GM19452 (cell line): ENCODE results near the gene ADD2.

ENCODE experiments used
- ATAC-seq: cut with Tn5 transposase; IDR thresholded peaks from one replicate; pipeline ENCODE4 v1.9.1; 2021; ENCODE audit not compliant: unreplicated experiment

ADD2 gene

DNA sequence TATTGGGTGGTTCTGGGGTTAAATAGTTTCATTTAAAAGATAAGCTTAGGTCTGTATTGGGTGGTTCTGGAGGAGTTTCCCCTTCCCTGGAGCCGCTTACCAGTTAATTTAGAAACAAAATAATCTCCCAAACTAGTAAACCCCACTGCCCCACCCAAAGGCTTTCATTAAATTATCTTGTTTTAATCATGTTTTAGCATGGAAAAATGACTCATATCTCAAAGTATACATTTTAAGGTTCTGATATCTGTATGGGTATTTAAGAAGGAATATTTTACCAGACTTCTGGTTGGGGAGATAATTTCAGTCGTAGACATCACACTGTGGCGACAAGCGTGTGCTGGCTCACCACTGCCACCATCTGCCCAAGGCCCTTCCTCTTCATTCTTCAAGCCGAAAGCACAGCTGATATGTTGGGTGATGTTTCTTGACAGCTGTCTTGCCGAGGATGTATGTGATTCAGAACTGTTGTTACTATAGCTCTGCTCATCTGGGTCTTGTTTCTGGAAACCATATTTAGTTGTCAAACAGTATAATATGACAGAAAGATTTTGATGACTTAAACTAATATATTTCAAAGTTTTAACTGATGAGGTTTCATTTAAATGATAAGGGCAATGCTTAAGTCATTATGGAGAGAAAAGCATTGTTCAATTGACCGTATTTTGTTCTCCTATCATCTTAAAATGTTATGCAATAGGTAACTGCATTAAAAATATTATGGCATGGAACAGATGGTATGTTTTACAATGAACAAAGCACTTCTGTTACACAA is 17.3 kb upstream of the ADD2 start:
- no peak for ATAC-seq

DNA sequence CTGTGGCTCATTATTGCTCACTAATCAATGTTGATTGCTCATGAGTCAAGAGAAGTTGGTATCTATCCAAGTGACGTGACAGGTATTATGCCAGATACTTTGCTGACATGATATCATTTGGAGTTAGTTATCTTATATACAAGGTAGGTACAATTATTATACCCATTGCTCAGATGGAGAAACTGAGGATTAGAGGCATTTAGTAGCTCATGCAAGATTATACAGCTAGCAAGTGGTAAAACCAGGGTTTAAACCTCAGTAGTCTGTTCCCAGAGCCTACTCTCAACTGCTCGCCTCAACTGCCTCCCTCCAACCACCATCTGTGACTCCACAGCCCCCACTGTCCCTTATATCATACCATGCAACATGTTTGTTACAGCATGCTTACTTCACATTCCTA is 16.3 kb upstream of the ADD2 start:
- no peak for ATAC-seq

DNA sequence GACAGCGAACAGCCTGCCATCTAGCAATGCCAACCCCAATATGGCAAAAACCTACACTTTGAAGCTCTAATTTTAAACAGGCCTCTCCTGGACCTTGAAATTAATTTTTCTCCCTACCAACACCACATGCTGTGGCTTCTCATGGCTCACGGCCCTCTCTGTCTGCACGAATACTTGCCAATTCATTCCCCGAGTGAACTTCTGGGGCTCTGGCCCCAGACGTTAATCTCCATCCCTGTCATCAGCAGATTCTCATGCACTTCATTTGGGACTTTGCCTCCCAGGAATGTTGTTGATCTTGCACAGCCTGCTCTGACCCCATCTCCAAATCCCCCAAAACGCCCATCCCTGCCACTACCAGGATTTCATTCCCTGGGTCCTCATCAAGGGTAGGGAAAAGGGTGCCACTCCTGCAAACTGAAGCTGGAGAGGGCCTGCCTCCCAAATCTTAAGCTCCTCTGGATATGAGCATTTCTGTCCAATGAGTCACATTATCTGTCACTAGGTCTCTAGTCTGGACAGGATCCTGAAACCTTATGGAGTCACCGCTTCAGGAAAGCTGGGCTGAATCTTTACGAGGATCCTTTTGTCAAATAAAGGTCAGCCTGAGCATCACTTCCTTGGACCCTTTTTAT is 12.0 kb upstream of the ADD2 start:
- ATAC-seq: no peak

DNA sequence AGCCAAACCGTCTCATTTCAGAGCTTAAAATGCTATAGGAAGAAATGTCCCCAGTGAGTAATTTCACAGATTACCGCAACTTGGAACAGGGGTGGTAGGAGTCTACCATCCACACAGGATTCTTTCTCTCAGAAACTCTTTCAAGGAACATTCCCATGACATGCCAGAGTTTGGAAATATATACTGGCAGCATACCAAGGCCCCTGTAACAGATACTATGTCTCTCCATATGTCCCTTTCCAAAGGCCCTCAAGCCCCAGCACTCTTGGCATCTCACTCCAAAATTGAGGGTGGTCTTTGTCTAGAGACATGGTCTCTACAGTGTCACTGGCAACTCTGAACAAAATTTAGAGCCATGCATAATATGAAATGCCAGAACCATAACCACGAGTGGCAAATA is 11.5 kb upstream of the ADD2 start:
- no peak for ATAC-seq

DNA sequence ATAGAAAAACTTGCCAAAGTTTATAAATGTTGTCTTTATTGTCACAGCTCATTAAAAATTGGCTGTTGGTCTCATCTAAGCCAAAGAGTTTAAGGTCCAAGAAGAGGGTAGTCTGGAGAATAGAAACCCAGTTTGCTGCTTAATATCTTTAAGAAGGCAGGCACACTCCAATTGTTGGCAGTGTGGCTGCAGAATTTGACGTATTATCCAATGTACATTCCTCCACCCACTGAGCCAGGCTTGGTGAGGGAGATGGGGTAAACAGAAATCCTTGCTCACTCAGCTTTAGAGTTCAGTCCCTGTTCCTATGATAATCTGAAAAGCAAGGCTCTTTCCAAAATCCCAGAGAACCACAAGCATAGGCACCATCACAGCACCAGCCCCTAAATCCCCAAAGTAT is 10.7 kb upstream of the ADD2 start:
- no peak for ATAC-seq

DNA sequence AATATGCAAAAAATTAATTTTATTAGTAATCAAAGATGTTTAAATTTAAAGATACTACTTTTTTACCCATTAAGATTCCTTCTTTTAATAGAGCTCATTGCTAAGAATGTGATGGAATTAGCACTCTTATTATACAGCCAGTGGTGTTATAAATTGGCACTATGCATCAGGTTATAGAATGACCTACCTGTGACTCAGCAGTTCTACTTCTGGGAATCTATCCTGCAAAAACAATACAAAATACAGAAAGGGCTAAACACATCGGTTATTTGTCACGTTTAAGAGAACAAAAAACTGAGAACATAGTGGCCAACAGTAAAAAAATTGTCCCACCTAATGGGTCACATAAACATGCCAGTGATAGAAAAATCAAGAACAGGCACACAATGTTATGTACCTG is 9.4 kb upstream of the ADD2 start:
- no peak for ATAC-seq

DNA sequence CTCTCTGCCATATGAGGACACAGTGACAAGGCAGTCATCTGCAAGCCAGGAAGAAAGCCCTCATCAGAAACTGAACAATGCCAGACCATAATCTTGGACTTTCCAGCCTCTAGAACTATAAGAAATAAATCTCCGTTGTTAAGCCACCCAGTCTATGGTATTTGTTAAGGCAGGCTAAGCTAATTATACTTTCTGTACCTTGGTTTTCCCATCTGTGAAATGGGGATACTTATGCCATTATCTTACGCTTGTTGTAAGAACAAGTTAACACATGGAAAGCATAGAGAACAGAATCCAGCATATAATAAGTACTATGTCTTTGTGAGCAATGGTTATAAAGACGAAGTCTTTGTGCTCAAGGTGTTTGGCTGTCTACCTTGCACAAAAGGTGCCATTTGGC is 8.3 kb upstream of the ADD2 start:
- no peak for ATAC-seq

DNA sequence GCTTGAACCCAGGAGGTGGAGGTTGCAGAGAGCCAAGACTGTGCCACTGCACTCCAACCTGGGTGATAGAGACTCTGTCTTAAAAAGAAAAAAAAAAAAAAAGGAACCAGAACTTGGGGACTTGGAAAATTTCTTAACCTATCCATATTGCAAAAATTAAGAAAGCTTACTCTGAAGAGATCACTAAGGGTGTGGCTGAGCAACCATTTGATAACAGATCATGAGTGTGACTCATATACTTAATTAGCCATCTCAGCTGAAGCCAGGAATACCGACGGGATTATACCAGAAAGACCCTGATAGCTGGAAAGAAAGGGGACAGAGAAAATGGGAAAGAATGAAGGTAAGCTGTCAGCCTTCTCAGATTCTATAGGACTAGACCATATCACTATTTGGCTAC is 7.1 kb upstream of the ADD2 start:
- ATAC-seq: no peak

DNA sequence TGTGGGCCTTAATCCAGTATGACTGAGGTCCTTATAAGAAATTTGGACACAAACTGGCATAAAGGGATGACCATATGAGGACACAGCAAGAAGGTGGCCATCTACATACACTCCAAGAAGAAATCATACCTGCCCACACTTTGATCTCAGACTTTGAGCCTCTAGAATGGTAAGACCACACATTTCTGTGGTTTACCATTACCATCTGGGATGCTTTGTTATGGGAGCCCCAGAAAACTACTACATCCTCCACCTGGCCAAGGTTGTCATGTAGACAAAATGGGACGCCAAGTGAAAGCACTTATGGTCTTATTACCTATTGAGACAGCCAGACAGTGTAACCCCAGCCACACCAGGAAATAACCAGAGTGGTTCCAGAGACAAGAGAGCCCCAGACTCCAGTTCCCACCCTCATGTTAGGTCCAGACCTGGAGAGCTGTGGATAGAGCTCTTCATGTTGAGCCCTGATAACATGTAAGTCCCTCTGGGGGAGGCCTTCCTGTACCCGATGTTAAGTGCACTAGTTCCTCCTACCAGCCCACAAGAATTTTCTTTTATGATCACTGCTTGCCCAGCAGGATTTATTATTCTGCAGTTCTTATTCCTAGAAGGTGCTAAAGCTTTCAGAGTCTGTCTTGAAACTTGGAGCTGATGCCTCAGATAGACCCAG is 4.6 kb upstream of the ADD2 start:
- no peak for ATAC-seq

DNA sequence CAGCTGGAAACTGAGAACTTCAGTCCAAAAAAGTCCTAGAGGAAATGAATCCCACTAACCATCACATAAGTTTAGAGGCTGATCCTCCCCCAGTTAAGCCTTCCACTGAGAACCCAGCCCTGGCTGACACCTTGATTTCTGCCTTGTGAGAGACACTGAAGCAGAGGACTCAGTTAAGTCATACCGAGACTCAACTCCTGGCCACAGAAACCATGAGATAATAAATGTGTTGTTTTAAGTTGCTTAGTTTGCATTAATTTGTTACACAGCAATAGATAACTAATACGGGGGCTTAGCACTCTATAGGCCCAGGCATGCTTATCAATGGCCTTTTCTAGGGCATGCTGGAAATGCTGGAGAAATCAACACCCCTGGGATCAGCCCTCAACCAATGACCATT is 3.4 kb upstream of the ADD2 start:
- ATAC-seq: peak; percentile 75

DNA sequence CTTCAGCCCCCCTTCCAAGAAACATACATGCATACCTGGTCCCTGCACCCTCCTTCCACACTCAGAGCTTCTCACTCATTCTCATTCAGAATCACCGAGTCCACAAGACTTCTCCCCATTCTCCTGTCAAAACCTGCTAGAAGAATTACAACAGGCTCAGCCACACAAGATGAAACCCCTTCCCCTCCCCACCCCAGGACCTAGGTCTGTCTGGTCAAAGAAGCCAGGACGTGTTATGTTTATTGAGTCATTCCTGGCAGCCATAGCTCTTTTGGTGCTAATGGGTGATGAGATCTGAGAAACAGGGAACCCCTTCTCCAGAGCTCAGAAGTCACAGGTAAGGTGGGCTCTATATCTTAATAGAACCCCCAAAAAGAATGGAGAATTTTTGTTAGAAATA is 1.4 kb upstream of the ADD2 start:
- ATAC-seq: no peak

DNA sequence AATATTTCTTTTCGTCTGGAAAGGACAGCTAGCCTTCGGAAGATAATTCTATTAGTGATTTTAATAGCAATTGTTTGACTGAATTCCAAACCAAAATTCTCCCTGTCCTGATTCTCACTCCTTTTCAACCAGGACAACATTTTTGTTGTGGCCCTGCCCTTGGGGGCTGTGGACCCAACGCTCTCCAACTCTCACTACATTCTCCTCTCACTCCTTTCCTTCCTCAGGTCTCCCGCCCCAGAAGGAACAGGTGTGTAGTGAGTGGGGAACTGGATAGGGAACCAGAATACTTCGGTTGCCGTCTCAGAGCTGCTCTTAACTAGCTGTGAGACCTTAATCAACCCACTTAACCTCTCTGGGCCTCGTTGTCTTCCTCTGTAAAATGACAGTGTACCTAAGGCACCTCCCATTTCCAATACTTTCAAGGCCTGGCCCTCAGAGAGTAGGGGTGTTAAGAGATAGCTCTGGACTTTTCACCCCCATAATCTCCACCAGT is 638 bp upstream of the ADD2 start:
- ATAC-seq: no peak

DNA sequence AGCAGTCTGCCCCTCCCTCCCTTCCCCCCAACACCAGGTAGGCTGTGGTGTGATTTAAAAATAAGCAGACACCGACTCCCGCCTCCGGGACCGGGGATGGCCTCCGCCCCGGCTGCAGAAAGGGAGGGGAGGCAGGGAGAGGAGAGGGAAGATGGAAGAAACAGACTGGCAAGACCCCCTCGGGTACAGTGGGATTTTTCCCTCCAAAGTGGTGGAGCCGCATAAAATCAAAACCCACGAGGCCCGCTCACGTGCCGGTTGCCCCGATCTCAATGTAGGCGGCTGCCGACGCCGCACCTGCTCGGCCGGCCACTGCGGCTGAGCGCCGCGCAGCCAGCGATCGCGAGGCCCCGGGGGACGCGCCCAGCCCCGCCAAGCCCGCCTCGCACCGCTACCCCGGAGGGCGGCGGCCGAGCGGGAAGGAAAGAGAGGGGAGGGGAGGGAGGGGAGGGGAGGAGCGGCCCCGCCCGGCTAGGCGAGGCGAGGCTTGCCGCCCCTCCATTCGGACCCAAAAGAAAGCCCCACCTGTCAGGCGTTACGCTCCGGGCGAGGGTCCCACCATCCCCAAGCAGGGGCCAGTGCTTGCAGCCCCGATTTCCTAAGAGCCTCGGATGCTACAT is 811 bp downstream of the ADD2 start:
- no peak for ATAC-seq

DNA sequence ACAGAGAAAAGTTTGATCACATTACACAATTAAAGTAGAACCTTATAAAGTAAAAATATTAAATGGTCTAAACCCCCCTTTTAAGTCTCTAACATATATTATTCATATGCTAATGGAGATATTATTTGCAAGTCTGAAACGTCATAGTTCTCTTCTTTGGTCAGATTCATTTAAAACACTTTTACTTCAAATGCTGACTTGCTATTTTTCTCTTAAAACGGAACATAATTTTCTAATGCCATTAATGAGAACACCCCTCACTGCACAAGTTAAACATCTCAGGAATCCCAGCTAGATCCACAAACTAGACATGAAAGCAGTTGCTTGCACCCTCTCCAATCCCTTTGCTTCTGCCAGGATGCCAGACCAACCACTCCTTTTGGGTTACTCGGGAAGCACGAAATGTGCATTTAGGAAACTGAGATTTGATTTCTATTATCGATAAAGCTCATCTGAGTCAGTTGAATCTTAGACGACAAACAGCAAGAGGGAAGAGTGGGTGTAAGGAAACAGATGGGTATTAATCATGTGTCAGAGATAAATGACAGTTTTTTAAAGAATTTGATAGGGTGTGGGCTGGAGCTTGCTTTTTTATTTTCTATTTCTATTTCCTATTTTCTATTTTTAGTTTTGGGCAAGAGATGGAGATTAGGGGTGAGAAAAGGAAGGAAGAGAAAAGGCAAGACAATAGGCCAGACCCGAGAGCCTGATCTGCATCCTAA is 1.5 kb downstream of the ADD2 start:
- no peak for ATAC-seq

DNA sequence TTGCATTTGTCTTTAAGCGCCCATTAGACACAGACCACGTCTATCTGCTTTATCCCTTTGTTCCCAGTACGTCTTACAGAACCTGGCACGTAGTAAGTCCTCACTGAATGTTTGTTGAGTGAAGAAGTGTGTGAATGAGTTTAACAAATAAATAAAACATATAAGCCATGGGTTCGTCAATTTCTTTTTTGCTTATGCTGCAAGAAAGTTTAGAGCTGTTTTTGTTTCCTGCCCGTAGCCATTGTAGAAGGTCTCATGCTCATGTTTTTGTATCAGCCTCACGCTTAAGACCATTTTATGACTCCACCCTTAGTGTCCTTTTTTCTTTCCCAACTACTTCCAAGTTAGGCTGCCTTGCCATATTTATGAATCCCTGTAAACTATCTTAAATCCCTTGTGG is 2.5 kb downstream of the ADD2 start:
- ATAC-seq: no peak

DNA sequence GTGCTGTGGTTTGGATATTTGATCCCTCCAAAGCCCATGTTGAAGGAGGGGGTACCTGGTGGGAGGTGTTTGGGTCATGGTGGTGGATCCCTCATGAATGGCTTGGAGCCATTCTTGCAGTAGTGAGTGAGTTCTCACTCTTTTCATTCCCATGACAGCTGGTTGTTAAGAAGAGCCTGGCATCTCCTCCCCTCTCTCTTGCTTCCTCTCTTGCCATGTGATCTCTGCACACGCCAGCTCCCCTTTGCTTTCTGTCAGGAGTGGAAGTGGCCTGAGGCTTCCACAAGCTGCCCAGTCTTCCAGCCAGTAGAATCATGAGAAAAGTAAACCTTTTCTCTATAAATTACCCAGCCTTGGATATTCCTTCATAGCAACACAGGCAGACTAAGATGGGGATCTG is 8.6 kb downstream of the ADD2 start:
- ATAC-seq: no peak

DNA sequence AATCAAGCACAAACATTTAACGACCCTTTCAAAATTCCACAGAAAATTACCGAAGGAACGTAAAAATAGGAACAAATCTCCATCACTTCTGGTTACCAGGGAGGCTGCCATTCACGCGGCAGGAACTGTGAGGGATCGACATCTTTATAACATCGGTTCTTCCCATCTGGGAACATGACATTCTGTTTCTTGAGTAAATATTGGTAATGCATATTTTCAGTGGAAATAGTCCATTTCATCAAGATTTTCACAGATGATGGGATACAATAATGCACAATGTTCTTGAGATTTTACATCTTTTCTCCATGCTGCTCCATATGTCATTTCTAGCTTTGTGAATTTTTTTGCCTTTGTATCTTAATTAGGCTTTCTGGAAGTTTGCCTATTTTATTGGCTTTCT is 10.0 kb downstream of the ADD2 start:
- ATAC-seq: no peak

DNA sequence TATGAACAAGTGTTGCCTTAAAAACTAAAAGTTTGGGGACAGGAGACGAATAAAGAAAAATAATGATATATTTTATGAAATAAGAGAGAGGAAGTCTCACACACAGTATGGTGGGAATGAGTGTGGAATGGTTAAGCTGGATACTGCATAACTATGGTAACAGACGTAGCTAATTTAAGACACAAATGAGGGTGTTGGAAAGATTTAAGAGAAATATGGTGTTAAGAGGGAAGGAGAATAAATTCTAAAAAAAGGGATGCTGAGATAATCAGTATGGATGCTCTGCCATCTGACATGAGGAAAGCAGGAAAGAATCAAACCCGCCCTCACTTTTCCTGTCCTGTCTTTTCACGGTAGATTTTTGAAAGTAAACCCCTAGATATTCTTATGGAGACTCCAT is 10.6 kb downstream of the ADD2 start:
- no peak for ATAC-seq

DNA sequence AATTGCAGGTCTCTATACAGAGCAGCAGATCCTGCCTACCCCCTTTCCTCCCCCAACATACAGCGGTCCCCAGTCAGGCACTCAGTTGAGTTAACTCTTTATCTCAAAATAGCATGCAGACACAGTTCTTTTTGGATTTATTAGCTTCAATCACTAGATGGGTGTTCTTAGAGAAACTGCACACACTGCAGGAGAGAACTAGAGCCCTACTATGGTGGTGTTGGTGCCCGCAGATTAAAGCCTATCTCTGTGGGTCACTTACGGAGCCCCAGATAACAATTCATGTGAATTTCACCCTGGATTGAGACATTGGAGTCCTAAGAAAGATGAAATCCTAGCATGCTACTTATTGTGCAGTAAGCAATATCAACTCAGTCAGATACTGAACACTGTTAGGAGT is 11.9 kb downstream of the ADD2 start:
- ATAC-seq: no peak

DNA sequence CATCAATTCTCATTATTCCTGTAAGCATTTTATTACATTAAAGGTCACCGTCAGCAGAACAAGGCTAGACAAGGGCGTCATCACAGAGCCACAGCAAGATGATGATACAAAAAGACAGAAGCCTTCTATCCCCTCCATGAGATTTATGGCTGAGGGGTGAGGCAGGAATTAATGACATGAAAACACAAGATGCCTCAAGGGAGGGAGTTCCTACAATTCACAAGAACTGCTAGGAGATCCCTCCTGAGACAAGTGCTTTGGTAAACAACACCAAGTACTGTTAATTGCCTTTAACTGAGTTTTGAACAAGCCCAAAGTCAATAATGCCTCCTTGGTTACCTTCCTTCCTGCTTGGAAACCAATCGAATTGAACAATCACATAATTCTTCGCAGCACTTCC is 14.1 kb downstream of the ADD2 start:
- no peak for ATAC-seq

DNA sequence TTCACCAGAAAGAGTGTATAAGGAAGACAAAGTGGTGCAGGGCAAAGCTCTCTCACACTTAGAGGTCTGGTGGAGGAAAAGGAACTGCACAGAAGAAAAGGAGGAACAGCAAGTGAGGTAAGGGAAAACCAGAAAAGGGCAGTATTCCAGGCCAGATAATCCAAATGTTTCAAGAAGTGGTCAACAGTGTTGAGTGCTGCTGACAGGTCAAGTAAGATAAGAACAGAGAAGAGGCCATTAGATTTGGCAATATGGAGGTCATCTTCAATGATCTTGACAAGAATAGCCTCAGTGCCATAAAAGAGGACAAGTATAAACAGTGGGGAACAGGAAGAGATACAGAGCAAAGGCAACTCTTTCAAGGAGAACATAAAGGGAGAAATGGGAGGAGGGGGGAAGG is 15.0 kb downstream of the ADD2 start:
- ATAC-seq: no peak
